MCF 10A (cell line): ENCODE measurements around the gene ATP5F1B. TPM values are rescaled to one million over a fixed set of nuclear protein-coding genes. Genes with fewer than 3 reads are reported as not detected.

Source experiments
- BruUV-seq: library from RNA; stranded (reverse); fragments of 400-500 nt; replicated peaks from 2 replicates; lab custom pipeline; 2021; lab: Mats Ljungman, UMichigan
- CTCF ChIA-PET: fragments of 300-600 bp; sonication (Branson Sonifier 250); formaldehyde crosslinking; extraction: SDS; loops from one replicate; lab custom pipeline; 2021; ENCODE audit warnings: antibody characterized with exemption, inconsistent platforms; lab: Yijun Ruan, JAX
- POLR2A ChIA-PET: fragments of 300-600, 350-650 bp; sonication (Branson Sonifier 250); formaldehyde crosslinking; extraction: SDS; loops from one replicate; lab custom pipeline; 2020; ENCODE audit warnings: antibody characterized with exemption, inconsistent platforms; lab: Yijun Ruan, JAX
- DNase-seq: peaks from one replicate; pipeline ENCODE4 v3.0.0-alpha.2; 2018; ENCODE audit not compliant: unreplicated experiment
- H3K27ac Mint-ChIP-seq: one replicate; pipeline ENCODE4 v1.8.0; 2022; ENCODE audit warnings: mild to moderate bottlenecking, low read depth, mixed read lengths; ENCODE audit not compliant: unreplicated experiment
- H3K27me3 Mint-ChIP-seq: one replicate; pipeline ENCODE4 v1.8.0; 2022; ENCODE audit warnings: mixed read lengths; ENCODE audit not compliant: insufficient read depth, unreplicated experiment
- H3K36me3 Mint-ChIP-seq: one replicate; pipeline ENCODE4 v1.8.0; 2022; ENCODE audit warnings: mild to moderate bottlenecking, moderate library complexity, mixed read lengths; ENCODE audit not compliant: insufficient read depth, unreplicated experiment
- H3K4me1 Mint-ChIP-seq: one replicate; pipeline ENCODE4 v1.8.0; 2022; ENCODE audit warnings: mixed read lengths; ENCODE audit not compliant: insufficient read depth, unreplicated experiment
- H3K4me3 Mint-ChIP-seq: one replicate; pipeline ENCODE4 v1.8.0; 2022; ENCODE audit warnings: mild to moderate bottlenecking, moderate library complexity, mixed read lengths; ENCODE audit not compliant: unreplicated experiment
- H3K9me3 Mint-ChIP-seq: one replicate; pipeline ENCODE4 v1.8.0; 2022; ENCODE audit warnings: mixed read lengths; ENCODE audit not compliant: unreplicated experiment
- intact Hi-C: fragments of 100-400 bp; cut with micrococcal nuclease; formaldehyde crosslinking; loops from 2 replicates; pipeline ENCODE4 v1.14.1; 2022
- total RNA-seq: library from RNA; stranded (reverse); gene quantifications from 2 replicates; pipeline ENCODE4 v1.2.3, GENCODE V29; 2022
- TF ChIP-seq, protein P1 (sequence below): fragments of 200-600 bp; IDR thresholded peaks from one replicate; pipeline ENCODE4 v1.8.0; 2022; ENCODE audit warnings: antibody characterized with exemption, mild to moderate bottlenecking; ENCODE audit not compliant: unreplicated experiment

ATP5F1B gene
- total RNA-seq, 1 experiment from 2014 or later: 909 TPM

DNA sequence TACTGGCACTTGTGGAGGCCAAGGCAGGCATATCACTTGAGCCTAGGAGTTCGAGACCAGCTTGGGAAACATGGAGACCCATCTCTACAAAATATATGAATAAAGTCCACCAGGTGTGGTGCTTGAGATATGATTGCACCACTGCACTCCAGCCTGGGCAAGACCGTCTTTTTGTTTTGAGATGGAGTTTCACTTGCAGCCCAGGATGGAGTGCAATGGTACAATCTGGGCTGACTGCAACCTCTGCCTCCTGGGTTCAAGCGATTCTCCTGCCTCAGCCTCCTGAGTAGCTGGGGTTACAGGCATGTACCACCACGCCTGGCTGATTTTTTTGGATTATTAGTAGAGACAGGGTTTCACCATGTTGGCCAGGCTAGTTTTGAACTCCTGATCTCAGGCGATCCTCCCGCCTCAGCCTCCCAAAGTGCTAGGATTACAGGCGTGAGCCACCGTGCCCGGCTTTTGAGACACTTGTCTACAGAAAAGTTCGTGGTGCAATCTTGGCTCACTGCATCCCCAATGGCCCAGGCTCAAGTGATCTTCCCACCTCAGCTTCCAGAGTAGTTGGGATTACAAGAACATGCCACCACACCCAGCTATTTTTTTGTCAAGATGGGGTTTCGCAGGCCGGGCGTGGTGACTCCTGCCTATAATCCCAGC, 16.3 kb upstream of the ATP5F1B start:
- Mint-ChIP-seq H3K4me3 (no peak overlapping the region), H3K27me3 (no peaks in the 10 kb centered on the region), H3K27ac (no peak overlapping the region), H3K9me3 (no peaks in the 10 kb centered on the region), H3K36me3 (peaks cover 65% of the 10 kb centered on the region), H3K4me1 (peaks cover 10% of the 10 kb centered on the region)
- DNase-seq: no peak
- intact Hi-C loops: no loop called here
- POLR2A ChIA-PET: interaction anchor here (1.0 to 3.6 kb wide), 5 partner anchors 11 to 23 kb away, joined by 3 to 23 read pairs (median 3); partner anchors contain the start of gene ATP5F1B
- CTCF ChIA-PET: interaction anchor here (1.2 kb wide), 1 partner anchor 18 kb away, joined by 3 read pairs; no protein-coding TSS in a partner anchor
- TF ChIP-seq, protein P1, sequence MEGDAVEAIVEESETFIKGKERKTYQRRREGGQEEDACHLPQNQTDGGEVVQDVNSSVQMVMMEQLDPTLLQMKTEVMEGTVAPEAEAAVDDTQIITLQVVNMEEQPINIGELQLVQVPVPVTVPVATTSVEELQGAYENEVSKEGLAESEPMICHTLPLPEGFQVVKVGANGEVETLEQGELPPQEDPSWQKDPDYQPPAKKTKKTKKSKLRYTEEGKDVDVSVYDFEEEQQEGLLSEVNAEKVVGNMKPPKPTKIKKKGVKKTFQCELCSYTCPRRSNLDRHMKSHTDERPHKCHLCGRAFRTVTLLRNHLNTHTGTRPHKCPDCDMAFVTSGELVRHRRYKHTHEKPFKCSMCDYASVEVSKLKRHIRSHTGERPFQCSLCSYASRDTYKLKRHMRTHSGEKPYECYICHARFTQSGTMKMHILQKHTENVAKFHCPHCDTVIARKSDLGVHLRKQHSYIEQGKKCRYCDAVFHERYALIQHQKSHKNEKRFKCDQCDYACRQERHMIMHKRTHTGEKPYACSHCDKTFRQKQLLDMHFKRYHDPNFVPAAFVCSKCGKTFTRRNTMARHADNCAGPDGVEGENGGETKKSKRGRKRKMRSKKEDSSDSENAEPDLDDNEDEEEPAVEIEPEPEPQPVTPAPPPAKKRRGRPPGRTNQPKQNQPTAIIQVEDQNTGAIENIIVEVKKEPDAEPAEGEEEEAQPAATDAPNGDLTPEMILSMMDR: no peak
- BruUV-seq: no TSS peak

DNA sequence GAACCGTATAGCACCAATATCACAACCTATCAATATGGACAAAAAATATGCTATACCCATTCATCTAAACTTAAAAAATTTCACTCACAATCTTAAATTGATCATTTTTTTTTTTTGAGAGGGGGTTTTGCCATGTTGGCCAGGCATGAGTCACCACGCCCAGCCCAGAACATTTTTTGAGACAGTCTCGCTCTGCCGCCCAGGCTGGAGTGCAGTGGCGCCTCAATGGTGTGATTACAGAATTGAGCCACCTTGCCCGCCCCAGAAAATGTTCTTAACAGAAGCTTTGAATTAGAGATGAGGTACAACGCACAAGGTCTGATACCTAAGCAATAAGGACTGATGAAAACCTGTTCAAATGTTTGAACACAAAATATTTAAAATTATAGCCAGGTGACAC, 15.8 kb upstream of the ATP5F1B start:
- H3K27me3 Mint-ChIP-seq: no peaks in the 10 kb centered on the region
- H3K4me1 Mint-ChIP-seq: peaks cover 10% of the 10 kb centered on the region
- H3K9me3 Mint-ChIP-seq: no peaks in the 10 kb centered on the region
- POLR2A ChIA-PET: interaction anchor here (0.7 to 3.6 kb wide), 6 partner anchors 11 to 28 kb away, joined by 3 to 23 read pairs (median 4); partner anchors contain the start of gene ATP5F1B
- peaks cover 60% of the 10 kb centered on the region for H3K36me3 Mint-ChIP-seq
- intact Hi-C loops: no loop called here
- no peak overlapping the region for H3K4me3 Mint-ChIP-seq
- TF ChIP-seq, protein P1: no peak
- BruUV-seq: no TSS peak
- no peak overlapping the region for H3K27ac Mint-ChIP-seq
- CTCF ChIA-PET: no interaction called here
- no peak for DNase-seq

DNA sequence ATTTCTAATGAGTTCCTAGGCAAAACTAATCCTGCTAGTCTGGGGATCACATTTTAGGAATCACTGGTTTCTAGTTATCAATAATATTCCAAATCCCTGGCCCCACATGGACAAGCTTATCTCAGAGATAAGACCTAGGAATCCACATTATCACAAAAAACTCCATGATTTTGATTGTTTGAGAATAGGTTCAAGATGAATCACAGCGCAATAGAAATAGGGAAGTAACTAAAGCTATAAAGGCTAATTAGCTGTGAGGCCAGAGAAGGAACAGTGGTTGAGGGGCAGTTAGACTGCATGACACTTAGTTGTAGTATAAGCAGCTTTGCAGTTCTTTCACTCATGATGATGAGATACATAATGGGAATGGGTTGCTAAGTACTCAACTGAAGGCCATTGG, 13.1 kb upstream of the ATP5F1B start:
- peaks cover 10% of the 10 kb centered on the region for H3K4me1 Mint-ChIP-seq
- POLR2A ChIA-PET: interaction anchor here (0.7 to 2.7 kb wide), 8 partner anchors 9 to 176 kb away, joined by 3 to 12 read pairs (median 5); partner anchors contain the start of gene ATP5F1B

More for the DNA sequence above, 13.1 kb upstream of the ATP5F1B start:
- Mint-ChIP-seq H3K4me3 (no peak overlapping the region), H3K9me3 (peaks cover 6% of the 10 kb centered on the region), H3K27me3 (no peaks in the 10 kb centered on the region), H3K36me3 (peaks cover 34% of the 10 kb centered on the region), H3K27ac (no peak overlapping the region)
- TF ChIP-seq, protein P1: no peak
- intact Hi-C loops: no loop called here
- BruUV-seq: no TSS peak
- DNase-seq: no peak
- CTCF ChIA-PET: interaction anchor here (0.6 to 1.5 kb wide), 5 partner anchors 12 to 472 kb away, joined by 3 to 5 read pairs (median 4); no protein-coding TSS in a partner anchor
